Measurements from ENCODE around the gene TTC38.
A peak's percentile ranks its signal among the peaks of the same experiment; 100 is the strongest.

Gene TTC38

GRCh38 chr22:46329616-46330015 lies 61.8 kb downstream of the TTC38 start:
- DNase-seq, result no peak

- no peak for DNase-seq
These were observed 62.6 kb downstream of the TTC38 start for GRCh38 chr22:46330426-46330825.

GRCh38 chr22:46331496-46331895 lies 63.7 kb downstream of the TTC38 start:
- DNase-seq, result no peak

- peak; percentile 93 to 97 (median 95) for DNase-seq
These were observed 67.7 kb downstream of the TTC38 start, which contains the start of gene TRMU for GRCh38 chr22:46335201-46336118. Gene TRMU (plus strand): TSS chr22:46335714. CDS start chr22:46335765, 51 bp downstream.

- DNase-seq, result peak; percentile 32 to 65 (median 46)
These were observed 68.6 kb downstream of the TTC38 start for GRCh38 chr22:46336119-46337078.

GRCh38 chr22:46337870-46338269 lies 70.1 kb downstream of the TTC38 start:
- no peak for DNase-seq

GRCh38 chr22:46338636-46339035 lies 70.8 kb downstream of the TTC38 start:
- DNase-seq, result no peak

GRCh38 chr22:46339956-46340355 lies 72.1 kb downstream of the TTC38 start:
- DNase-seq, result no peak

GRCh38 chr22:46340676-46341075 lies 72.9 kb downstream of the TTC38 start:
- no peak for DNase-seq
